Skeletal muscle tissue (tissue), 4 donors: ENCODE measurements around the gene CEP85L. TPM values are rescaled to one million over a fixed set of nuclear protein-coding genes. Genes with fewer than 3 reads are reported as not detected.

Experiments used
- H3K27ac ChIP-seq: one replicate; pipeline ENCODE4 v1.7.0; 2013; ENCODE audit warnings: mild to moderate bottlenecking, low read depth, low read length, inconsistent platforms
- H3K27me3 ChIP-seq, 3 donors: one replicate each; pipeline ENCODE4 v1.7.0; 2013; ENCODE audit warnings: low read length in 3 of 3; ENCODE audit not compliant: control insufficient read depth in 3 of 3, insufficient read depth in 3 of 3
- H3K36me3 ChIP-seq, 3 donors: one replicate each; pipeline ENCODE4 v1.7.0; 2013; ENCODE audit warnings: low read length in 3 of 3; ENCODE audit not compliant: control insufficient read depth in 3 of 3, insufficient read depth in 3 of 3
- H3K4me1 ChIP-seq, 3 donors: one replicate each; pipeline ENCODE4 v1.7.0; 2013; ENCODE audit warnings: low read length in 3 of 3, mild to moderate bottlenecking in 3 of 3; ENCODE audit not compliant: control insufficient read depth in 3 of 3, insufficient read depth in 3 of 3
- H3K4me3 ChIP-seq, 3 donors: one replicate each; pipeline ENCODE4 v1.7.0; 2013; ENCODE audit warnings: low read length in 3 of 3
- H3K9ac ChIP-seq, 3 donors: one replicate each; pipeline ENCODE4 v1.7.0; 2013; ENCODE audit warnings: low read length in 3 of 3, mild to moderate bottlenecking in 3 of 3, moderate library complexity in 2 of 3, low read depth in 1 of 3
- H3K9me3 ChIP-seq, 3 donors: one replicate each; pipeline ENCODE4 v1.7.0; 2013; ENCODE audit warnings: low read length in 3 of 3; ENCODE audit not compliant: control insufficient read depth in 3 of 3
- total RNA-seq: library from RNA; depleted of rRNA; stranded (reverse); fragments of >200 nt; gene quantifications from one replicate; pipeline ENCODE4 v1.2.3, GENCODE V29; 2014
- donor health status: Osteomylitis.

CEP85L gene
- total RNA-seq, 1 donor from 2014 or later: 42.3 TPM

- H3K4me3 ChIP-seq: peak overlapping the region in 1 of 3 donors; percentile 15
- no peak overlapping the region for H3K27ac ChIP-seq
- no peaks in the 10 kb centered on the region for H3K27me3 ChIP-seq
- H3K9me3 ChIP-seq: no peaks in the 10 kb centered on the region
- no peak overlapping the region for H3K9ac ChIP-seq
- H3K36me3 ChIP-seq: no peaks in the 10 kb centered on the region
- H3K4me1 ChIP-seq: peaks cover 16 to 19% (median 18%) of the 10 kb centered on the region in 3 donors
Observed at GRCh38 chr6:118645395-118645794, 6.0 kb downstream of the CEP85L start.

- H3K4me1 ChIP-seq: peaks cover 18 to 27% (median 26%) of the 10 kb centered on the region in 3 donors
- no peaks in the 10 kb centered on the region for H3K9me3 ChIP-seq
- H3K36me3 ChIP-seq: no peaks in the 10 kb centered on the region
- no peak overlapping the region for H3K9ac ChIP-seq
- H3K4me3 ChIP-seq: no peak overlapping the region
- H3K27ac ChIP-seq: no peak overlapping the region
- no peaks in the 10 kb centered on the region for H3K27me3 ChIP-seq
Observed at GRCh38 chr6:118644007-118644406, 7.4 kb downstream of the CEP85L start.

GRCh38 chr6:118641042-118641441, 10.3 kb downstream of the CEP85L start:
- no peak overlapping the region for H3K27ac ChIP-seq
- peaks cover 0 to 3% (median 0%) of the 10 kb centered on the region in 3 donors for H3K9me3 ChIP-seq
- no peak overlapping the region for H3K9ac ChIP-seq
- H3K27me3 ChIP-seq: no peaks in the 10 kb centered on the region
- H3K4me1 ChIP-seq: peaks cover 16 to 27% (median 26%) of the 10 kb centered on the region in 3 donors
- H3K4me3 ChIP-seq: no peak overlapping the region
- no peaks in the 10 kb centered on the region for H3K36me3 ChIP-seq

GRCh38 chr6:118639054-118639964, 12.1 kb downstream of the CEP85L start:
- Histone ChIP-seq H3K9ac (no peak overlapping the region), H3K9me3 (peaks cover 0 to 3% (median 0%) of the 10 kb centered on the region in 3 donors), H3K4me1 (peaks cover 10 to 17% (median 16%) of the 10 kb centered on the region in 3 donors), H3K27me3 (no peaks in the 10 kb centered on the region), H3K4me3 (no peak overlapping the region), H3K36me3 (no peaks in the 10 kb centered on the region), H3K27ac (no peak overlapping the region)

GRCh38 chr6:118638288-118638687, 13.1 kb downstream of the CEP85L start:
- H3K27me3 ChIP-seq: no peaks in the 10 kb centered on the region
- no peak overlapping the region for H3K4me3 ChIP-seq
- H3K36me3 ChIP-seq: no peaks in the 10 kb centered on the region
- H3K9ac ChIP-seq: no peak overlapping the region
- H3K9me3 ChIP-seq: peaks cover 0 to 3% (median 0%) of the 10 kb centered on the region in 3 donors
- H3K4me1 ChIP-seq: peaks cover 6 to 10% (median 8%) of the 10 kb centered on the region in 3 donors
- no peak overlapping the region for H3K27ac ChIP-seq

GRCh38 chr6:118635909-118636735, 15.3 kb downstream of the CEP85L start:
- H3K27me3 ChIP-seq: no peaks in the 10 kb centered on the region
- H3K9me3 ChIP-seq: peaks cover 0 to 3% (median 0%) of the 10 kb centered on the region in 3 donors
- H3K4me3 ChIP-seq: no peak overlapping the region
- peaks cover 6 to 10% (median 8%) of the 10 kb centered on the region in 3 donors for H3K4me1 ChIP-seq
- H3K9ac ChIP-seq: no peak overlapping the region
- H3K36me3 ChIP-seq: no peaks in the 10 kb centered on the region
- no peak overlapping the region for H3K27ac ChIP-seq

- H3K9me3 ChIP-seq: peaks cover 0 to 3% (median 0%) of the 10 kb centered on the region in 3 donors
- H3K27ac ChIP-seq: no peak overlapping the region
- H3K4me1 ChIP-seq: peaks cover 0 to 1% (median 0%) of the 10 kb centered on the region in 3 donors
- no peak overlapping the region for H3K9ac ChIP-seq
- H3K27me3 ChIP-seq: no peaks in the 10 kb centered on the region
- no peak overlapping the region for H3K4me3 ChIP-seq
- H3K36me3 ChIP-seq: peaks cover 0 to 5% (median 3%) of the 10 kb centered on the region in 3 donors
Observed at GRCh38 chr6:118632359-118632758, 19.0 kb downstream of the CEP85L start.

- no peaks in the 10 kb centered on the region for H3K27me3 ChIP-seq
- H3K4me3 ChIP-seq: no peak overlapping the region
- no peak overlapping the region for H3K27ac ChIP-seq
- no peak overlapping the region for H3K9ac ChIP-seq
- H3K4me1 ChIP-seq: peaks cover 0 to 3% (median 0%) of the 10 kb centered on the region in 3 donors
- H3K9me3 ChIP-seq: peaks cover 0 to 2% (median 0%) of the 10 kb centered on the region in 3 donors
- H3K36me3 ChIP-seq: peaks cover 0 to 5% (median 3%) of the 10 kb centered on the region in 3 donors
Observed at GRCh38 chr6:118630923-118631322, 20.5 kb downstream of the CEP85L start.

GRCh38 chr6:118630067-118630466, 21.3 kb downstream of the CEP85L start:
- Histone ChIP-seq H3K4me1 (peaks cover 0 to 3% (median 3%) of the 10 kb centered on the region in 3 donors), H3K9me3 (peaks cover 0 to 4% (median 0%) of the 10 kb centered on the region in 3 donors), H3K4me3 (no peak overlapping the region), H3K36me3 (peaks cover 0 to 5% (median 3%) of the 10 kb centered on the region in 3 donors), H3K27me3 (no peaks in the 10 kb centered on the region), H3K9ac (no peak overlapping the region), H3K27ac (no peak overlapping the region)
